ENCODE results near the gene PABPC1L2A.
A peak's percentile ranks its signal among the peaks of the same experiment; 100 is the strongest.
"Not testable (repeated sequence)": the region's sequence is repeated elsewhere in the genome, so short reads cannot be mapped to it uniquely, and the experiment has no call there.

PABPC1L2A gene

GRCh38 chrX:73079024-73079562, at the start of gene PABPC1L2A:
Gene PABPC1L2A (minus strand): TSS chrX:73079512. CDS start chrX:73079386, 126 bp downstream.
- not testable (repeated sequence) for H3K4me3 ChIP-seq (replicated peaks in 1 of 2; ENCODE audit: low read depth in 2 of 2, low read length in 2 of 2); DNase-seq (ENCODE audit: low read depth in 2 of 2)

- no peak for DNase-seq (ENCODE audit: low read depth in 2 of 2)
- H3K4me3 ChIP-seq (replicated peaks in 1 of 2; ENCODE audit: low read depth in 2 of 2, low read length in 2 of 2): no peak overlapping the region
- no peak for TF ChIP-seq CTCF (IDR thresholded peaks at IDR 0.05; ENCODE audit: low read depth, low read length)
Observed at GRCh38 chrX:73127700-73128241, 48.5 kb upstream of the PABPC1L2A start.

- no peak overlapping the region for H3K4me3 ChIP-seq (replicated peaks in 1 of 2; ENCODE audit: low read depth in 2 of 2, low read length in 2 of 2)
- no peak for DNase-seq (ENCODE audit: low read depth in 2 of 2)
- no peak for TF ChIP-seq CTCF (IDR thresholded peaks at IDR 0.05; ENCODE audit: low read depth, low read length)
Observed at GRCh38 chrX:73126240-73126639, 46.9 kb upstream of the PABPC1L2A start.

- DNase-seq (ENCODE audit: low read depth in 2 of 2); H3K4me3 ChIP-seq (replicated peaks in 1 of 2; ENCODE audit: low read depth in 2 of 2, low read length in 2 of 2): not testable (repeated sequence)
Observed at GRCh38 chrX:73099505-73099904, 20.2 kb upstream of the PABPC1L2A start.

- H3K4me3 ChIP-seq (replicated peaks in 1 of 2; ENCODE audit: low read depth in 2 of 2, low read length in 2 of 2): not testable (repeated sequence)
- DNase-seq (ENCODE audit: low read depth in 2 of 2): peak in 1 of 2 donors; percentile 6
Observed at GRCh38 chrX:73086766-73087165, 7.5 kb upstream of the PABPC1L2A start.

GRCh38 chrX:73079884-73080283, 572 bp upstream of the PABPC1L2A start:
- not testable (repeated sequence) for H3K4me3 ChIP-seq (replicated peaks in 1 of 2; ENCODE audit: low read depth in 2 of 2, low read length in 2 of 2); DNase-seq (ENCODE audit: low read depth in 2 of 2)

- not testable (repeated sequence) for DNase-seq (ENCODE audit: low read depth in 2 of 2); H3K4me3 ChIP-seq (replicated peaks in 1 of 2; ENCODE audit: low read depth in 2 of 2, low read length in 2 of 2)
Observed at GRCh38 chrX:73078597-73078996, 715 bp downstream of the PABPC1L2A start.

- no peak for TF ChIP-seq CTCF (IDR thresholded peaks at IDR 0.05; ENCODE audit: low read depth, low read length)
- DNase-seq (ENCODE audit: low read depth in 2 of 2): peak in 1 of 2 donors; percentile 1
- no peak overlapping the region for H3K4me3 ChIP-seq (replicated peaks in 1 of 2; ENCODE audit: low read depth in 2 of 2, low read length in 2 of 2)
Observed at GRCh38 chrX:73076838-73077237, 2.5 kb downstream of the PABPC1L2A start.

GRCh38 chrX:73069365-73070035, 9.8 kb downstream of the PABPC1L2A start:
- DNase-seq (ENCODE audit: low read depth in 2 of 2): no peak
- TF ChIP-seq CTCF (IDR thresholded peaks at IDR 0.05; ENCODE audit: low read depth, low read length): no peak
- no peak overlapping the region for H3K4me3 ChIP-seq (replicated peaks in 1 of 2; ENCODE audit: low read depth in 2 of 2, low read length in 2 of 2)
